NCI-H748 (cell line): ENCODE measurements around the gene STK40.

ENCODE experiments used
- DNase-seq: peaks from one replicate; lab custom pipeline; 2025; ENCODE audit not compliant: unreplicated experiment; lab: John Stamatoyannopoulos, UW

STK40 gene

DNA sequence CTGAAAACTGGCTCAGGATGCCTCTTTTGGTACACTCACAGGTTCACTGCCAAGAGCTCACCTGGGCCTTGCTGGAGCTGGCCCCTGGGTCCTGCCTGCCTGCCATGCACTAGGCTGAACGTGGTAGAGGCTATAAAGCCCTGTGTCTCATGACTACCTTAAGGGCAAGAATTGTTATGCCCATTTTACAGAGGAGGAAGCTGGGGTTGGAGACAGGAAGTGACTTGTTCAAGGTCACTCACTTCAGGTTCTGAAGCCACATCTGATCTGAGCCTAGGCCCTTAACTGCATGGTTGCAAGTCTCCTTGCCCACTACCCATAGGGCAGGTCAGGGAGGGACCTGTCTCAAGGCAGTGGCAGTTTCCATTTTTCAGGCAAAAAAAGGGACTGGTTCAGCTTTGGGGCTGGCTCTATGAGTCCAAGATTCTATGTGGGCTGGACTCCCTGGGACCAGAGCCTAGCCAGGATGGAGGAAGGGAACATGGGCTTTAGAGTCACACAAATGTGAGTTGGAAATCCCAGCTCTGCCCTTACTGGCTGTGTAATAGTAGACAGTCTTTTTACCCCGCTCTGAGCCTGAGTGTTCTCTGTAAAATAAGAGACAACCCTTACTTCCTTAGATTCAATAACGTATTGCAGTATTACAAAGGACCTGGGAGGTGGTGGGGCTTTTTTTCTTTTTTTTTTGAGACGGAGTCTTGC lies 7.8 kb downstream of the STK40 start:
- no peak for DNase-seq

DNA sequence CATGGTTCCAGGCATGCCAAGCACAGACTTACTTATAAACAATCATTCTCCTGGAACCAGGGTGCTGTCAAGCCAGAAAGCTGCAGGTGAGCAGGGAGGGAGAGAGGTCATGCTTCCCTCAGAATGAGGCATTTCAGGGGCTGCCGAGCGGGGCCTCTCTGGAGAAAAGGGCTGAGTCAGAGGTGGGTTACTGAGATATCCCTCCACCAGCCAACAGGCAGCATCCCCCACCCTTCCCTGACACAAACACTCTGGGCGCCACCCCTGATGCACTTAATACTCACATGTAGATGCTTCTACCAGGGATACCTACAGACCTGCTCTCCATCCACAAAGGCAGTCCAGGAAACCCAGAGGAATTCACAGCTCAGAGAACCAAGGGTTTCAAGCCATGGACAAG lies 13.1 kb downstream of the STK40 start:
- no peak for DNase-seq

DNA sequence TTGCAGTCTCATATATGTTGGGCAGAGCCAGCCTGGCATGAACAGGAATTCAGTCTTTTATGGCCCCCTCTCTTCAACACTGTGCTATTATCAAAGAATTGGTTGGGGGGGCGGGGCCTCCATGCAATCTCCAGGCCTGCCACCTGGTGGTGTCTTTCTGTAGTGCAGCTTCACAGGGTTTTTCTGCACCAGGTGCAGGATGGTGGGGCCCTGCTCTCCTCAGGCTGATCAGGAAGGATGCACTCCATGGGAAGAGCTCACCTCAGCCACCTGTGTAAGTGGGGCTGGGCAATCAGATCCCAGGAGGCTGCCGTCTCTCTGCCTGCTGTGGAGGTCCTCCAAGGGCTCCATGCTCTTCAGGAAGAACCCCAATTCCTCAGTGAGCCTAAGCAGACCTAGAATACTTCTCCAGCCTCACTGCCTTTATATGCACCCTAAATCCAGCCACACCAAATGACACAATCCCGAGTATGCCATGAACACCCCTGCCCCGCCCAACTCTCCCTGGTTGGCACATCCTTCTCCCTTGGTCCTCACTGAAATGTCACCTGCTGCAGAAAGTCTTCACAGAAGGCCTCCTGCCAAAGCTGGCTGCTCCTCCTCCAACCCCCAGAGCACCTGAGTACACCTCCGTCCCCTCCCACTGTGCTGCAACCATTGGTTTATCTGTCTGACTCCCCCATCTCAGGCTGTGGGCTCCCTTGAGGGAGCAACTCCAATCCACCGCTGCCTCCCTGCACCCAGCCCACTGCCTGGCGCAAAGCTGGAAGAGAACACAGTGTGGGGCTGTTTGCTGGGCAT lies 16.5 kb downstream of the STK40 start:
- peak; percentile 57 for DNase-seq

DNA sequence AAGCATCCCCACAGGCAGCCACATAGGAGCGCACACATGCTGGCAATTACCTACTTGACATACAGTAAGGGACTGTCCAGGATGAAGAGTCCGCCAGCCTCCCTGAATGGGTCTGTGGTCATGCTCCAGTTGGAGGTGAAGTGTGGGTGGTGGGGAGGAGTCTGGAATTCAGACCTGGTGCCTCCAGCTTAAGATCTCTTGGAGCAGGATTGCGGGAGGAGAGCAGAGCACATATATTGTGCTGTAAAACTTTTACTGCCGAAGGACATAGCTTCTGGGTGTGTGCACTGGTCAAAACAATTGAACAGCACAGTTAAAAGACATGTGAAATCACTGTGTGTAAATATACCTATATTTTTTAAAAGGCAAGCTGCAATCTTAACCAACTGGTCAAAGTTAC lies 17.9 kb downstream of the STK40 start:
- DNase-seq, result no peak

DNA sequence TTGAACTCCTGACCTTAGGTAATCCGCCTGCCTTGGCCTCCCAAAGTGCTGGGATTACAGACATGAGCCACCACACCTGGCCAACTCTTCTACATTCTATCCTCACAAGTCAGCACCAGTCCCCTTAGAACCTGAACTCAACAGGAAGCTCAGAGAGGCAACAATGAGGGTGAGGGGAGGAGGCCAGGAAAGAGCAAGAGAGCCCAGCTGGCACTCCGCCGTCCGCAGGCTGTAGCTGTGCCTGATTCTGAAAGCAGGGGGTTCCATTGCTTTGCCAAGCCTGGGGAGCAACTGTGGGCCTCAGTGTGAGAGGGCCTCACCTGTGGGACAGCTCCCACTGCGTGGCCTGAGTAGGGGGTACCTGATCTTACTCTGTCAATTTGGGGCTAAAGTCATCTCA lies 18.7 kb downstream of the STK40 start:
- DNase-seq, result no peak

DNA sequence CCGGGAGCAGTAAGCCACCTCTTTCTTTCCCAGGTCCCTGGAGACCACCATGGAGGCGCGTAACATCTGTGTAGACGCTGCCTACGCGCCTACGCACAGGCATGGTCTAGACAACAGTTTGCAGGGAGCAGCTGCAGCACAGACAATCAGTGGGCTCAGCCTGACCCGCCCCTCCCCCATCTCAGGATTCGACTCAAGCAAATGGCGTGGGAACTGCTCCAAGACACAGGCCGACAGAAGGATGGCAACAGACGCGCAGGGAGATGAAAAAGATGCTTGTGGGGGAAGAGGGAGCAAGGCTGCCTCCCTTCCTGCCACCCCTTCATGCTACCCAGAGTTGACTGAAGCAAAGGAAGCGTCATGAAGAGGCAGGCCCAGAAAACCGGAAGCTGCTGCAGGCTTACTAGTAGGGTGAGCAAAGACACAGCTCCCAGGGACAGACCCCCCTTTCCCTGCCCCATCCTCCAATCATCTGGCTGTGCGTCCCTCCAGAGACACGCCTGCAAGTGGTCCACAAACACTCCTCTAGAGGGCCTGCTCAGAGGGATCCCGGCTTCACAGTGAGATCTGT lies 19.5 kb downstream of the STK40 start:
- no peak for DNase-seq

DNA sequence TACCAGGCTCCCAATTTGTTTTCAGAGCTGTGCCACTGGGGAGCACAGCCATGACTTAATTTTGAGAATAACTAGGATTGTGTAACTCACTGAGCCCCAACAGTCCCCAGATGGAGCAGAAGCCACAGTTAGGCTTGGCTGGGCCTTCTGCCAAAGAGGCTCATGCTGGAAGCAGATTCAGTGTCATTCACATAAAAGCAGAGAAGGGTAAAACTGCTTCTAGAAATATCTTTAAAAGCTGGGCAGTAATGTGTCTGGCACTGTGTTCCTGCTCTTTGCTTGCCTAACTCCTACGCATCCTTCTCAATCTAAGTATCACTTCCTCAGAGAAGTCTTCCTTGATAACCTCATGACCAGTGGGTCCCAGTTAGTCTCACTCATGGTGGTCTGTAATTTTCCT lies 20.3 kb downstream of the STK40 start:
- no peak for DNase-seq

DNA sequence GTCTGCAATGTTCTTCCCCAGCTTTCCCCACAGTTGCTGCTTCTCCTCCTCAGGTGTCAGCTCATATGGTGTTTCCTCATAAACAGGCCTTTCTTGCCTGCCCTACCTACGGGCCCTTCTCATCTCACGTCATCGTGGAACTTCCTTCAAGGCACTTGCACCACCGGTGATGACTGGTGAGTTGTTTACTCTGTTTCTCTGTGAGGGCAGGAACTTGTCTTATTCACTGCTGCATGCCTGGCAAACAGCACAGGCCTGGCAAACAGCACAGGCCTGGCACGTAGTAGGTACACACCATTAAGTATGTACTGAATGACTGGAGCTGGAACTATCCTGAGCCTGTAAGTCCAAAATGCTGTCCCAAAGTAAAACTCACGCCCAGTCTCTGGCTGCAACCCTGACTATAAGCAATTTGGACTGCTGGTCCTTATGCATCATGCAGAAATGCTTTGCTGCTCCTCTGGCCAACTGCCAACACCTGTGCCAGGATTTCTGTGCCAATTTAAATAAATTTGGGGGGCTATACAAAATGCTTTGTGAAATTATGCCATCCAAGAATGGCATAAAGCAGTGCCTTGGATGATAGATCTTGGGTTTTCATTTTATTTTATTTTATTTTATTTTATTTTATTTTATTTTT lies 25.7 kb downstream of the STK40 start:
- no peak for DNase-seq

DNA sequence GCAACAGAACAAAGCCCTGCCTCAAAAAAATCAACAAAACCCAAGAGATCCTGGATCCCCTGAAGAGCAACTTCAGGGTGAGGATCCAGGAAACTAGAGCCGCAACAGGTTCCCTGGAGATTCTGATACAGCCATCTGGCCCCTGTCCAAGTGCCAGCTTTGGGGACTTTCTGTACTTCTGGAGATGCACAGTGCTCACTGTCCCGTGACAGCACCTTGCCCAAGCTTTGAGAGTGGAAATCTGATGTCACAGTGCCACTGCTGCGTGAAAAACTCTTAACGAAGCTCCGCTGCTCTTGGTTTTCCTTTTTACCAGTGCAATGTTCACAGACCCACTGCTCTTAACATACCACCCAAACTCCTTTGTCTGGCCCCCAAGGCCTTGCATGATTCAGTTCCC lies 26.3 kb downstream of the STK40 start:
- no peak for DNase-seq

DNA sequence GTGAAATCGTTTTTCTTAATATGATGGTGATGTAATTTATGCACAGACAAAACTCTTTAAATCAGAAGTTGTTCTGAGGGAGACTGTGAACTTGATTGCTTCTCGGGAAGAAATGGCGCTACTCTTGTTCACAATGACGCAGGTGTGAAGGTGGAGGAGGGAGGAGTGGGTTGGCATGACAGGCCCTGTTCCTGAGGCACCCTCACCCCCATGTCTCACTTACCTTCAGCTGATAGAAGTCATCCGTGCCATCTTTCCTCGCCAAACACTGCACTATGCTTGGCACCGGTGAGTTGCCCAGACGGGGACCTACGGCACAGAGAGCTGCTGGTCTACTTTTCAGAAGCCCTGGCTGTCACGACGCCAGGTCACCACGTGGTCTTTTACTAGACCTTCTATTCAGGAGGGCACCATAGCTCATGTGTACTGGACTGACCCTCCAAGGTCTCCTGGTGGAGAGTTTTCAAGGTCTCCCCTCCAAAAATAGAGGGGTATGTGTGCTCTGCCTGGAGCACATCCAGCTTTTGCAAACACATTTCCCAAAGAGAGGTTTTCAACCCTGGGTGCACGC lies 27.1 kb downstream of the STK40 start:
- no peak for DNase-seq

DNA sequence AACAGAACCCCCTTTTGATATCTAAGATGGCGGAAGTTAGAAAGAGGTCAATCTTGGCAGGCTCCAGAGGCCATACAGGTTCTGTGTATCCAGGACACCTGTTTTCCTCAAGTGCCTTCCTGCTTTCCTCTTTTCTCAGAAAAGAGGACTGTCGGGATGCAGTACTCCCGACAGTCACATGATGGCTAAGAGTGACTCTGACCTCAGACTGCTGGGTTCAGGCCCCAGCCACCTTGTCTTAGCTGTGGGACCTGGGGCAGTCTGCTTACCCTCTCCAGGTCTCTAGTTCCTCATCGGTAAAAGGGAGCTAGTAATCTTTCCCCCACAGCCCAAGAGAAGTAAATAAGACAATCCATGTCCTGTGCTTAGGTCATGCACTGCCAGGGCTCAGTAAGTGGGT lies 29.9 kb downstream of the STK40 start:
- no peak for DNase-seq

DNA sequence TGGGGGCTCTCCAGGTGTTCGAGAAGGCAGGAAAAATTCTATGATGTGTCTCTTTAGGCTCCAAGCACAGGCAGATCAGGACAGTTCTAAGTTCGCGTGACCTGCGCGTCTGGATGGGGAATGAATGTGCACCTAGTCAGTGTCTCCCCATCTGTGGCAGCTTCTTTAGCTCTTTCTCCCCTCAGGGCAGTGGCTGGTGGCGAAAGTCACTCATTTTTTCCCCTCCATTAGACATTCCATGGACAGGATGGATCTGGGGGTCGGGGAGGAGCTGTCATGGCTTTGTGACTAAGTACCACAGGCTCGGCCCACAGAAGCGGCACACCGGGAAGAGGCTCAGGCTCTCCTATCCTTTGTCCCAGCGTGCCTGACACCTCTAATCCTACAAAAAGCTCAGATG lies 31.2 kb downstream of the STK40 start:
- no peak for DNase-seq

DNA sequence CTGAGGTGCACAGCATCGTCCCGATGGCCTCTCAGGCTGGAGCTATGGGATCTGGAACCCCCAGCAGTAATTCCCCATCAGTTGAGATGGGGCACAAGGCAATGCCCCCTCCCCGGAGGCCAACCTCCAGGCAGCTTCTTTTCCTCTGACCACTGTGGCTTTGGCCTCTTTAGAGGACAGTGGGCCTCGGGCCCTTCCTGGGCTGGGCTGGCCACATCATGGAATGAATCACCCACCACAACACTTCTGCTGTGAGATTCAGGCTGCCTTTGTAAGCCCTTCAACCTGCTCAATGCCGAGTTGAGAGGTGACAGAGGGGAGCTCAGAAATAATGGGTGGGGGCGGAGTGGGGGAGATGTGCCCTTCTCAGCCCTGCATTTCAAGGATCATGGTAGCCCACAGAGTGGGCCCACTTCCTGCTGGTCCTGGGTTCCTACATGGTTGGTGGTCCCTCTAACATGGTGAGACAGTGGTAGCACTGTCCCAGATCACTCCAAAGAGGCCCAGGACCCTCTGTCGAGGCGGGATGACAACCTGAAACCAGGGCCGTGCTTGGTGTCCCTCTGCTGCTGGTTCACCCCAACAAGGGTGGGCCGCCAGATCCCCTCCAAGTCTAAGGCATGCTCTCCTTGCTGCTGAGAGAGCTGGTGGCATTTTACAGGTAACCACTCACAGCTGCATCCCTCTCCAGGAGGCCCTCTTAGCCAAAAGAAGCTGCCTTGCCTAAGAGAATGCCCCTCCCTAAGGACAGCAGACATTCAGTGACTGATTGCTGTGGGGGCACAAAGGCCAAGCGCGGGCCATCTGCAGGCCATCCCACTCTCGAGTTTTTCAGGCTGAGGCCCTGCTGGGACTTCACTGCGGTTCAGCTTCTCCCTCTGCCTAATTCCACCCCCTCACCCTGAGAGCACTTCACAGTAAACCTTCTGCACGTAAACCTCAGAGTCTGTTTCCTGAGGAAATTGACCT lies 32.5 kb downstream of the STK40 start:
- DNase-seq, result no peak

DNA sequence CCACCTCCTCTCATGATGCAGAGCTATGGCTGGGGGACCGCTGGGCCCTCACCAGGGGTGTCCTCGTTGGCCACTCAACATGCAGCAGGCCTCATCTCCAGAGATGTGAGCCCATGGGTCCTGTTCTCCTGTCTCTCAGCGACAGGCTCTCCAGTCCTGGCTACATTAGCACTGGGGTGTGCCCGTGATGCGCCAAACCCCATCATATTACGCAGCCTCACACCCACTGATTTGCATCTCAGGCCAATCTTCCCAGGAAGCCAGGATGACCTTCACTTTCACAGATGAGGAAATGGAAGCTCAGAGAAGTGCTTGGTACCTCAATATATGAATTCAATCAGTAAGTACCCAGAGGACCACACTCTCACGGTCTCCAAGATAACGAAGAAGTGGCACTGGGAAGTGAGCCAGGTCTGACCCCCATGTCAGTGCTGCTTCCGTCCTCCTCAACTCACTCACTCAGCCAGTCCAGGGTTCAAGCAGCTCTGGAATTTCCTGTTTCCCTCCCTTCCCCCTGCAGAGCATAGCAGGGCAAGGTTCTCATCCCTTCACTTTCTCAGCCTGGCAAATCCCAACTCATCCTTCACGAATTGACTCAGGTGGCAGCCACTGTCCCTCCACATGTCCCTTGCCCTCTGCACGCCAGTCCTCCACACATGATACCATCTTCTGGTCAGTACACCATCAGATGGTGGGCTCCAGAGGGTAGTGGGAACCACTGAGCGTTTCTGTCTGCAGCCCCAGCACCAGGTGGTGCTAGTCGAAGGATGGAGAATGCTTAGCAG lies 33.4 kb downstream of the STK40 start:
- no peak for DNase-seq

DNA sequence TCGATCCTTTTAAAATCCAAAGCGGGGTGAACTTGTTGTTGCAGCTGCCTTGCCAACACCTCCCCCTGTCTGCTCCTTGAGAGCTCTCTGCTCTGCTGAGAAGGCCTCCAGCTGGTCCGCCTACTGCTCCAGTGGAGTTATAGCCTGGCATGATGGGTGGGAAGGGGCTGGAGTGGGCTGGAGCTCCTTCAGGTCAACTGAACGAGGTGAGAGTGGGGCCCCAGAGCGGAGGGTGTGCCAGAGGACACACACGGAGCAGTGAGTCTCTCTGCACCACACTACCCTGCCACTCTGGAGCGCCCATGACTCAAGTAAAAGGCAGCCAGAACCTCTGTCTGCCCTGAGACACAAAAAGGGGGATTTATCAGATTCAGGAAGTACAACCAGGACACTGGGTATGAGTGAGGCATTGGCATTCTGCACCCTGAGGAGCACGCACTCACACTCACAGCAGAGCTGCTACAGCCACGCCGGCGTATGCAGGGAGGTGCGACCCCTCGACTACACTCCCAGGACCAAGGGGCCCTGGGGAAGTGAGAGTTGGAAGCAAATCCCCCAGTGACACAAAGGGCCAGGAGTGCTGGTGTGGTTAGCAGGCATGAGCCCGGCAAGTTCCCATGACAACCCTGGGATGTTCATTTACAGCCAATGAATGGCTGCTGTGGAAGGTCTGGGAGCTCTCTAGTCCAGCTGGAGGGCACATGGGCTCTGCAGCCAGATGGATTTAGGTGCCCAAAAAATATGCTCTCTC lies 34.3 kb downstream of the STK40 start:
- DNase-seq, result no peak

DNA sequence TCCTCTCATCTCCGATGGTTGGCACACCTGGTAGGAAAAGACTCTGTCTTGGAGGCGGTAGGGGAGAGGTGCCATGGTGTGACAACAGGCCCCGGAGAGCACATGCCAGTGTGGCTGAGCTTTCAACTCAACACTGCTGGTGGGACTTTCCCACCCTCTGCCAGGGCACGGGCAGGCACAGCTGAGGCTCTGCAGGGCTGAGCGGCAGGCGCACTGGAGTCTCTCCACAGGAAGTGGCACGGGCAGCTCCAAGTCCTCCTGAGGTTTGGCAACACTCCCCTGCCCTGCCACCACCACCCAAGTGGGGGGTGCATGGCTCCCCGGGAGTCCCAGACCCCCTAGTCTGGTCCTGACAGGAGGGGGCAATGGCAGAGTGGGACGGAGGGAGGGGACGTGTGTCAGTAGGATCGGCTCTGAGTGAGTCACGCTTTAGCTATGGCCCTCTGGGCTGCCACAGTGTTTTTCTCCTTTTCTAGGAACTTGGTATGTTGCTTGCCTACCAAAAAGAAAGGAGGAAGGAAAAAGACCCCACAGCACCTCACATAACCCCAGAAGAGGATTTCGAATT lies 35.0 kb downstream of the STK40 start:
- no peak for DNase-seq

DNA sequence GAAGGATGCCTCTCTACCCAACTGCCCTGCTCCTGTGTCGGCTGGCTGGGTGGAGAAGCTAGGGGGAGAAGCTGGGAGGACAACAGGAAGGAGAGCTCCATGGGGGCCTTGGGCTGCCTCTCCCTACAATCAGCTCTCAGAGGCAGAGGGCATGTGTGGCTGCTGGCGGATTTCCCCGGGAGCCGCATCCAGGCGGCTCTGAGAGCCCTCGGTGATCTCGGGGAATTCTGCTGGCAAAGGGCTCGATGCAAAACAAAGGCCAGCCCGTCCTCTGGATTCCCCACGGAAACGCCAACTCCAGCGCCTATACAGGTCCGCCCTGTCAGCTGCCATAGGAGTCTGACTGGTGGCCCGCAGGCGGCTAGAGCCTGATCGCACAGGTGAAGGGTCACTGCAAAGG lies 35.9 kb downstream of the STK40 start:
- no peak for DNase-seq

DNA sequence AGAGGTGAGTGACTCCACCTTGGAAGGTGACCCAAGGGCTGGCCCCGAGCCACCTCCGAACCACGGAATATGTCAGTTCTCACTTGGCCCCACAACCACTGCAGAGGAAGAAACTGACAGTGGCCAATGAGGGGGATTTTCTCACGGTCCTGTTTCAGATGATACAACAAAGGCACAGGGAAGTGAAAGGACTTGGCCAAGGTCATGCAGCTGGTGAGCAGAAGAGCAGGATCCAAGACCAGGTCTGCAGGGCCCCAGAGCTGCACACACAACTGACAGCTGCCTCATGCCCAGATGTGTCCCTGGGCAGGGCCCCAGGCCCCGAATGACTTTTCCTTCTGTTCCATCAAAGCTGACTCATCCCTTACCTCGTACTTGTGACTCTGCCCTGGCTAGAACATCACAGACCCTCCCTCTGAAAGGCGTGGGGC lies 36.5 kb downstream of the STK40 start:
- no peak for DNase-seq
